Prostate gland (tissue), 2 donors: ENCODE results near the gene C10orf105. TPM values are rescaled to one million over a fixed set of nuclear protein-coding genes. Genes with fewer than 3 reads are reported as not detected.

ENCODE experiments used
- DNase-seq: peaks from one replicate; pipeline ENCODE4 v3.0.0-alpha.2; 2019; ENCODE audit warnings: low spot score
- H3K27ac ChIP-seq, 2 donors: fragments of 200-600 bp; sonication (generic); 2 replicates each; pipeline ENCODE4 v1.5.1; 2017 to 2019
- H3K27me3 ChIP-seq: fragments of 200-600 bp; sonication (generic); replicated peaks from 2 replicates; pipeline ENCODE4 v1.5.1; 2019; ENCODE audit not compliant: insufficient read depth
- H3K36me3 ChIP-seq, 2 donors: fragments of 200-600 bp; sonication (generic); 1 replicate in 1 of 2; 2 replicates in 1 of 2; pipeline versions ENCODE4 v1.5.1 to v1.8.1; 2017 to 2019
- H3K4me1 ChIP-seq: fragments of 200-600 bp; sonication (generic); replicated peaks from 2 replicates; pipeline ENCODE4 v1.5.1; 2019
- H3K4me3 ChIP-seq, 2 donors: fragments of 200-600 bp; sonication (generic); 2 replicates each; pipeline ENCODE4 v1.5.1; 2017 to 2019
- H3K9me3 ChIP-seq: fragments of 200-600 bp; sonication (generic); 2 replicates; pipeline ENCODE4 v1.5.1; 2017
- CTCF ChIP-seq, 4 experiments: fragments of 200-600 bp in 2 of 4; fragments of 450-650 bp in 2 of 4; sonication (generic) in 2 of 4; IDR thresholded peaks; 1 replicate in 3 of 4; 2 replicates in 1 of 4; pipeline ENCODE4 v1.5.1; 2016 to 2019; ENCODE audit warnings: antibody characterized with exemption in 4 of 4, mild to moderate bottlenecking in 2 of 4, moderate library complexity in 2 of 4
- POLR2A ChIP-seq: fragments of 450-650 bp; IDR thresholded peaks from one replicate; pipeline ENCODE4 v1.6.1; 2016; ENCODE audit warnings: antibody characterized with exemption, mild to moderate bottlenecking
- POLR2AphosphoS5 ChIP-seq: sonication (generic); formaldehyde crosslinking; IDR thresholded peaks from one replicate; pipeline ENCODE4 v1.6.1; 2017; ENCODE audit warnings: antibody characterized with exemption
- WGBS: methylation state at CpG from one replicate; pipeline ENCODE4 v1.1.5; 2018; 5-methylcytosine and 5-hydroxymethylcytosine counted together
- intact Hi-C: fragments of 100-400 bp; cut with DNase I; formaldehyde crosslinking; loops from one replicate; pipeline ENCODE4 v1.14.2; 2022
- total RNA-seq, 2 donors: library from RNA; depleted of rRNA; stranded (reverse); fragments of >200 nt; gene quantifications; one replicate each; pipeline ENCODE4 v1.1.0, GENCODE V29; 2016

C10orf105 gene
- total RNA-seq, 2 donors from 2014 or later, result 0.11 TPM; not detected in 1

GRCh38 chr10:71687077-71687476, 32.5 kb downstream of the C10orf105 start:
- intact Hi-C loops, result no loop called here
- H3K9me3 ChIP-seq, result no peaks in the 10 kb centered on the region
- 73% methylated on average over 5 of the region's 5 CpGs for WGBS

GRCh38 chr10:71685554-71686232, 33.9 kb downstream of the C10orf105 start:
- H3K27ac ChIP-seq, result no peak overlapping the region
- H3K4me1 ChIP-seq, result no peaks in the 10 kb centered on the region
- H3K4me3 ChIP-seq, result no peak overlapping the region
- no peaks in the 10 kb centered on the region for H3K36me3 ChIP-seq
- H3K9me3 ChIP-seq, result no peaks in the 10 kb centered on the region
- intact Hi-C loops, result no loop called here
- no peaks in the 10 kb centered on the region for H3K27me3 ChIP-seq
- 69% methylated on average over 13 of the region's 13 CpGs for WGBS
- TF ChIP-seq POLR2AphosphoS5 (no peak), POLR2A (no peak), CTCF (IDR thresholded peaks at IDR 0.05) (no peak)
- DNase-seq, result no peak

More at GRCh38 chr10:71687077-71687476, 32.5 kb downstream of the C10orf105 start:
- Histone ChIP-seq H3K27ac (no peak overlapping the region), H3K4me1 (no peaks in the 10 kb centered on the region), H3K4me3 (no peak overlapping the region), H3K36me3 (no peaks in the 10 kb centered on the region), H3K27me3 (no peaks in the 10 kb centered on the region)
- DNase-seq, result no peak
- TF ChIP-seq POLR2A, result no peak
- no peak for TF ChIP-seq CTCF (IDR thresholded peaks at IDR 0.05)
- TF ChIP-seq POLR2AphosphoS5, result no peak

- Histone ChIP-seq H3K27me3 (no peaks in the 10 kb centered on the region), H3K4me1 (no peaks in the 10 kb centered on the region), H3K27ac (no peak overlapping the region), H3K9me3 (no peaks in the 10 kb centered on the region), H3K36me3 (no peaks in the 10 kb centered on the region), H3K4me3 (no peak overlapping the region)
- 90% methylated on average over 7 of the region's 7 CpGs for WGBS
- no peak for TF ChIP-seq CTCF (IDR thresholded peaks at IDR 0.05)
- TF ChIP-seq POLR2A, result no peak
- TF ChIP-seq POLR2AphosphoS5, result no peak
- intact Hi-C loops, result no loop called here
- DNase-seq, result no peak
Measured at GRCh38 chr10:71684356-71685173, 35.0 kb downstream of the C10orf105 start.

- TF ChIP-seq POLR2AphosphoS5 (no peak), CTCF (IDR thresholded peaks at IDR 0.05) (no peak), POLR2A (no peak)
- Histone ChIP-seq H3K4me1 (no peaks in the 10 kb centered on the region), H3K36me3 (no peaks in the 10 kb centered on the region), H3K27me3 (no peaks in the 10 kb centered on the region), H3K27ac (no peak overlapping the region), H3K9me3 (no peaks in the 10 kb centered on the region), H3K4me3 (no peak overlapping the region)
- intact Hi-C loops, result no loop called here
- no peak for DNase-seq
- WGBS, result 75% methylated on average over 7 of the region's 7 CpGs
Measured at GRCh38 chr10:71683301-71683700, 36.3 kb downstream of the C10orf105 start.
